ENCODE measurements around the gene ARHGAP21. TPM values are rescaled to one million over a fixed set of nuclear protein-coding genes. Genes with fewer than 3 reads are reported as not detected.
"Not testable (repeated sequence)": the region's sequence is repeated elsewhere in the genome, so short reads cannot be mapped to it uniquely, and the experiment has no call there.

ARHGAP21 gene
- total RNA-seq, 4 donors from 2014 or later = 104 to 128 (median 114) TPM

- DNase-seq (ENCODE audit: low spot score) (no peak), ATAC-seq (ENCODE audit: low FRiP score) (no peak)
- TF ChIP-seq CTCF (IDR thresholded peaks at IDR 0.05) = no peak
Measured at GRCh38 chr10:24731942-24732341, 8.3 kb upstream of the ARHGAP21 start.

GRCh38 chr10:24730811-24731210 lies 7.1 kb upstream of the ARHGAP21 start:
- TF ChIP-seq CTCF (IDR thresholded peaks at IDR 0.05) = no peak
- ATAC-seq (ENCODE audit: low FRiP score) (no peak), DNase-seq (ENCODE audit: low spot score) (no peak)

DNA sequence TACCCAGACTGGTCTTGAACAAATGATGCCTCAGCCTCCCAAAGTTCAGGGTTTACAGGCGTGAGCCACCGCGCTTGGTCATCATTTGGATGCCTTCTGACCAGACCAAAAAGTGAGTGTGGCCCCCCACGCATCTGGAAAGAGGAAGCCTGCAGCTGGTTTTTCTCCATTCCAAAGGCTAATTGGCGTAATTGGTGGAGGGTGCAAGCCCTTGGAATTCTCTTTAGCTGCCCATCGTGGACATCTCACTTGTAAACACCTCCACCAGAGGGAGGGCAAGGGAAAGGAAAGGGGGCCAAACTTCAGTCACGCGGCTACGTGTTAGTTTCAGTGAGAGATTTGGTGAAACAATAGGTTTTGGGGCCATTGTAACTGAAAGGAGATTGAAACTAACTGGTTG lies 4.1 kb upstream of the ARHGAP21 start:
- DNase-seq (ENCODE audit: low spot score) (no peak), ATAC-seq (ENCODE audit: low FRiP score) (no peak)

GRCh38 chr10:24726626-24727025 lies 2.9 kb upstream of the ARHGAP21 start:
- no peak for DNase-seq (ENCODE audit: low spot score)
- ATAC-seq (ENCODE audit: low FRiP score) = no peak
- no peak for TF ChIP-seq CTCF (IDR thresholded peaks at IDR 0.05)

More for the DNA sequence above, 4.1 kb upstream of the ARHGAP21 start:
- TF ChIP-seq CTCF (IDR thresholded peaks at IDR 0.05) = no peak

GRCh38 chr10:24726029-24726428 lies 2.3 kb upstream of the ARHGAP21 start:
- DNase-seq (ENCODE audit: low spot score) = not testable (repeated sequence)

DNA sequence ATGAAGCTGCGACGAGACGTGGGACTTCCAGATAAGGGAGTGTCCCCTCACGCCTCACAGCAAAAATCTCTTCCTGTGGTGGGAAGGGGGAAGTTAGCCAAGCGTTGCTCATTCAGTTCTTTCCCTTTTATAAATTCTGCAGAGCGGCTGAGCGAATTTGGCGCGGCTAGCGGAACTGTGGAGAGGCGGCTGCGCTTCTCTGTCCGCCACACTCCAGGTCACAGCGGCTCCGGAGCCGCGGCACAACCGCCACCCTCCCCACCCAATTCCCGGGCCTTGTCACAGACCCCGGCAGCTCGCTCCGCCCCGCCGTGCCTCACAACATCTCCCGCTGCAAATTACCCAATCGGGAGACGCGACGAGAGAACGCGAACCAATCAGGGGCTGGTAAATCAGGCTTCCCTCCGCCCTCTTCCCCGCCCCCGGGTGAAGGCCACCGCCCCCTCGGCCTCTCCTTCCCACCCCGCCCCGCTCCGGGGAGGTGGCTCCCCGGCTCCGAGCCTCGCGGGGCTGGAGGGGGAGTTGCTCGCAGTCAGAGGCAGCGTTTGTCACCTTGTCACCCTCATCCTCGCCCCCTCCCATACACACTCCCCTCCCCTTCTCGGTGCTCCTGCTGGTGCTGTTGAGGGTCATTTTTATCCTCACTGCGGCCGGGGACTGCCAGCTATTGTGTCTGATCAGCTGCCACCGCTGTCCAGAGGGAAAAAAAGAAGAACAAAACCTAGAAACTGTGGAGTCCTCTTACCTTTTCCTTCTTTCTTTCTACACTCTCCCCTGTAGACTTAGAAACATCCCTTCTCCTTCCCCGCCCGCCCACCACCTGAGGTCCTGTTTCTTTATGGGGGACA lies 918 bp upstream of the ARHGAP21 start:
- TF ChIP-seq CTCF (IDR thresholded peaks at IDR 0.05) = no peak

More at GRCh38 chr10:24726029-24726428, 2.3 kb upstream of the ARHGAP21 start:
- ATAC-seq (ENCODE audit: low FRiP score) = not testable (repeated sequence)

GRCh38 chr10:24723386-24723787 lies 300 bp downstream of the ARHGAP21 start:
- TF ChIP-seq CTCF (IDR thresholded peaks at IDR 0.05) = no peak
- ATAC-seq (ENCODE audit: low FRiP score) (peak; percentile 55), DNase-seq (ENCODE audit: low spot score) (no peak)

More for the DNA sequence above, 918 bp upstream of the ARHGAP21 start:
- ATAC-seq (ENCODE audit: low FRiP score) = peak; percentile 88
- DNase-seq (ENCODE audit: low spot score) = peak; percentile 93

Measured in omental fat pad (tissue), 4 donors.